Esophagus muscularis mucosa (tissue), 3 donors: ENCODE data around the gene STXBP6.

Experiments
- POLR2A ChIP-seq: fragments of 450-650 bp; IDR thresholded peaks from one replicate; pipeline ENCODE4 v1.6.1; 2017; ENCODE audit warnings: antibody characterized with exemption, moderate library complexity, mild to moderate bottlenecking, low read depth
- POLR2AphosphoS5 ChIP-seq, 2 donors: sonication (generic); formaldehyde crosslinking; IDR thresholded peaks; one replicate each; pipeline ENCODE4 v1.6.1; 2017; ENCODE audit warnings: antibody characterized with exemption in 2 of 2
- TF ChIP-seq, protein P1 (sequence below), 3 experiments: fragments of 200-600 bp in 2 of 3; fragments of 450-650 bp in 1 of 3; sonication (generic) in 2 of 3; IDR thresholded peaks; one replicate each; pipeline ENCODE4 v1.5.1; 2017 to 2019; ENCODE audit warnings: antibody characterized with exemption in 3 of 3, mild to moderate bottlenecking in 2 of 3, moderate library complexity in 1 of 3

DNA sequence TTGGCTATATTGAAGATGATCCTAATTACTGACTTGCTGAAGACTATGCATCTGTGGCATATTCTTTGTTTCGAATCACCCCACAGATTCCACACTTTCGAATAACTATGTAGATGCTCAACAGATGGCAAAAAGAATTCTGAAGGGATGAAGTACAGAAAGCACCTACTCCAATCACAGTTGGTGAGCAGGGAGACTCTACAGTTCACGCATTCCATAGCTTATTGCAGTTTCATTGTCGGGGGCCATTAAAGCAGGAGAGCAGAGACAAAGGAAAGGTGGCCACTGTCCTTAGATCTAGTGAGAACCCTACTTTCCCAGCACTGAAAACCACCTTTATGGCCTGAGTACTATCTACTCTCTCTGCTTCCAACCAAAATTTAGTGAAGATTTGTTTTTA lies 191.9 kb downstream of the STXBP6 start:
- TF ChIP-seq POLR2A (no peak), POLR2AphosphoS5 (IDR thresholded peaks at IDR 0.05) (no peak)
- TF ChIP-seq, protein P1, sequence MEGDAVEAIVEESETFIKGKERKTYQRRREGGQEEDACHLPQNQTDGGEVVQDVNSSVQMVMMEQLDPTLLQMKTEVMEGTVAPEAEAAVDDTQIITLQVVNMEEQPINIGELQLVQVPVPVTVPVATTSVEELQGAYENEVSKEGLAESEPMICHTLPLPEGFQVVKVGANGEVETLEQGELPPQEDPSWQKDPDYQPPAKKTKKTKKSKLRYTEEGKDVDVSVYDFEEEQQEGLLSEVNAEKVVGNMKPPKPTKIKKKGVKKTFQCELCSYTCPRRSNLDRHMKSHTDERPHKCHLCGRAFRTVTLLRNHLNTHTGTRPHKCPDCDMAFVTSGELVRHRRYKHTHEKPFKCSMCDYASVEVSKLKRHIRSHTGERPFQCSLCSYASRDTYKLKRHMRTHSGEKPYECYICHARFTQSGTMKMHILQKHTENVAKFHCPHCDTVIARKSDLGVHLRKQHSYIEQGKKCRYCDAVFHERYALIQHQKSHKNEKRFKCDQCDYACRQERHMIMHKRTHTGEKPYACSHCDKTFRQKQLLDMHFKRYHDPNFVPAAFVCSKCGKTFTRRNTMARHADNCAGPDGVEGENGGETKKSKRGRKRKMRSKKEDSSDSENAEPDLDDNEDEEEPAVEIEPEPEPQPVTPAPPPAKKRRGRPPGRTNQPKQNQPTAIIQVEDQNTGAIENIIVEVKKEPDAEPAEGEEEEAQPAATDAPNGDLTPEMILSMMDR (IDR thresholded peaks at IDR 0.05) = no peak
